NCI-H82 treated with DMSO at 0.1 percent for 48 hours (cell line): Measurements from ENCODE around the gene TLCD5.

ENCODE experiments used
- DNase-seq: peaks from one replicate; lab custom pipeline; 2025; ENCODE audit not compliant: unreplicated experiment; lab: John Stamatoyannopoulos, UW

The TLCD5 gene

GRCh38 chr11:120324932-120325810 is at the start of gene TLCD5:
Gene TLCD5 (plus strand): TSS chr11:120325299. CDS start chr11:120327442, 2,143 bp downstream.
- peak; percentile 46 for DNase-seq

GRCh38 chr11:120279502-120279901 is 45.6 kb upstream of the TLCD5 start:
- DNase-seq, result no peak

- no peak for DNase-seq
These were observed 44.5 kb upstream of the TLCD5 start for GRCh38 chr11:120280600-120281051.

- DNase-seq, result no peak
These were observed 43.8 kb upstream of the TLCD5 start for GRCh38 chr11:120281143-120281795.

GRCh38 chr11:120283124-120283523 is 42.0 kb upstream of the TLCD5 start:
- no peak for DNase-seq

GRCh38 chr11:120284272-120284671 is 40.8 kb upstream of the TLCD5 start:
- no peak for DNase-seq

- no peak for DNase-seq
These were observed 39.8 kb upstream of the TLCD5 start for GRCh38 chr11:120285256-120285655.

- DNase-seq, result no peak
These were observed 37.1 kb upstream of the TLCD5 start for GRCh38 chr11:120288021-120288420.

- DNase-seq, result no peak
These were observed 35.7 kb upstream of the TLCD5 start for GRCh38 chr11:120289426-120289825.

- no peak for DNase-seq
These were observed 34.1 kb upstream of the TLCD5 start for GRCh38 chr11:120290956-120291355.

GRCh38 chr11:120293038-120293800 is 31.9 kb upstream of the TLCD5 start:
- no peak for DNase-seq

- no peak for DNase-seq
These were observed 31.0 kb upstream of the TLCD5 start for GRCh38 chr11:120294096-120294495.

GRCh38 chr11:120295099-120295498 is 30.0 kb upstream of the TLCD5 start:
- no peak for DNase-seq

- DNase-seq, result no peak
These were observed 28.5 kb upstream of the TLCD5 start for GRCh38 chr11:120296554-120296953.

GRCh38 chr11:120298461-120298860 is 26.6 kb upstream of the TLCD5 start:
- no peak for DNase-seq

- no peak for DNase-seq
These were observed 22.9 kb upstream of the TLCD5 start for GRCh38 chr11:120302001-120302805.

GRCh38 chr11:120303004-120303637 is 22.0 kb upstream of the TLCD5 start:
- DNase-seq, result peak; percentile 50

- DNase-seq, result no peak
These were observed 20.6 kb upstream of the TLCD5 start for GRCh38 chr11:120304526-120304925.

GRCh38 chr11:120305286-120305685 is 19.8 kb upstream of the TLCD5 start:
- no peak for DNase-seq
